Psoas muscle (tissue), 8 donors: ENCODE results near the gene KCNQ5. TPM values are rescaled to one million over a fixed set of nuclear protein-coding genes. Genes with fewer than 3 reads are reported as not detected.
A peak's percentile ranks its signal among the peaks of the same experiment; 100 is the strongest.

Experiments used
- ATAC-seq, 4 donors: fragments of 200-7000 bp; cut with Tn5 transposase; one replicate each; pipeline ENCODE4 v1.9.1; 2020; ENCODE audit warnings: moderate library complexity in 3 of 4, mild to moderate bottlenecking in 2 of 4
- DNase-seq, 2 donors: peaks; one replicate each; pipeline ENCODE4 v3.0.0-alpha.2; 2020
- H3K27ac ChIP-seq: fragments of 200-600 bp; one replicate; pipeline ENCODE4 v1.8.0; 2022
- H3K27me3 ChIP-seq, 3 donors: fragments of 200-600 bp in 1 of 3; one replicate each; pipeline versions ENCODE4 v1.6.1 to v1.8.0; 2013 to 2022; ENCODE audit warnings: low read length in 2 of 3, mild to moderate bottlenecking in 2 of 3, moderate library complexity in 1 of 3; ENCODE audit not compliant: insufficient read depth in 3 of 3
- H3K36me3 ChIP-seq, 2 donors: fragments of 200-600 bp in 1 of 2; one replicate each; pipeline versions ENCODE4 v1.6.1 to v1.8.0; 2013 to 2022; ENCODE audit warnings: low read depth in 1 of 2, mild to moderate bottlenecking in 1 of 2, moderate library complexity in 1 of 2; ENCODE audit not compliant: insufficient read depth in 1 of 2
- H3K4me1 ChIP-seq: fragments of 200-600 bp; one replicate; pipeline ENCODE4 v1.8.0; 2022
- H3K4me3 ChIP-seq: fragments of 200-600 bp; one replicate; pipeline ENCODE4 v1.8.0; 2022; ENCODE audit warnings: mild to moderate bottlenecking
- H3K9me3 ChIP-seq: fragments of 200-600 bp; one replicate; pipeline ENCODE4 v1.8.0; 2022
- CTCF ChIP-seq: fragments of 200-600 bp; IDR thresholded peaks from one replicate; pipeline ENCODE4 v1.8.0; 2022; ENCODE audit warnings: antibody characterized with exemption
- WGBS, 3 donors: extraction: QIAGEN DNeasy Blood & Tissue Kit; methylation state at CpG; one replicate each; pipeline versions ENCODE4 v1.1.6 to v1.1.7; 2013; 5-methylcytosine and 5-hydroxymethylcytosine counted together
- intact Hi-C, 2 donors: fragments of 100-400 bp; cut with DNase I; formaldehyde crosslinking; loops; one replicate each; pipeline versions ENCODE4 v1.11.0 to v1.14.2; 2022
- polyA plus RNA-seq, 3 donors: library from polyadenylated mRNA; stranded (reverse); fragments of 200-250 nt; gene quantifications; one replicate each; pipeline ENCODE4 v1.2.3, GENCODE V29; 2013
- total RNA-seq, 4 donors: library from RNA; stranded (reverse); fragmentation: NEBNext Ultra II Directional in 2 of 4; extraction: Animal tissue kit (Norgen Biotek cat#: 25700) in 2 of 4; gene quantifications; one replicate each; pipeline versions ENCODE4 v1.2.1 to v1.2.4, GENCODE V29; 2021 to 2023
- donor health status: healthy with polysubstance abuse.
- donor health status: DM: no; HTN: no; CAD: no; lungs with moderate emphysema.
- donor health status: Bipolar disorder and iron deficiency.
- donor health status: healthy.
- donor health status: DM: yes; HTN: yes; CAD: no.
- donor health status: DM: no; HTN: no; CAD: no.
- donor health status: DM: no; HTN: no; CAD: no.
- donor health status: DM: yes; HTN: yes; CAD: no.

The KCNQ5 gene
- total and polyA plus RNA-seq, 7 donors: 4.4 to 90.7 (median 25.7) TPM

GRCh38 chr6:72624557-72625160 is 2.8 kb downstream of the KCNQ5 start:
- no peaks in the 10 kb centered on the region for H3K27me3 ChIP-seq
- TF ChIP-seq CTCF: peak; percentile 59
- peak overlapping the region; percentile 86 for H3K4me3 ChIP-seq
- WGBS, 3 donors: 66 to 82% (median 71%) methylated on average over 3 of the region's 3 CpGs
- H3K27ac ChIP-seq: no peak overlapping the region
- ATAC-seq: no peak
- DNase-seq: no peak
- intact Hi-C loops: loop anchor here (5.0 to 10.0 kb wide), 5 partner anchors 120 to 508 kb away; no protein-coding TSS in a partner anchor
- peaks cover 0 to 13% of the 10 kb centered on the region in 2 donors for H3K36me3 ChIP-seq
- H3K4me1 ChIP-seq: peaks cover 23% of the 10 kb centered on the region
- H3K9me3 ChIP-seq: no peaks in the 10 kb centered on the region

GRCh38 chr6:72626126-72626525 is 4.3 kb downstream of the KCNQ5 start:
- Histone ChIP-seq H3K27ac (no peak overlapping the region), H3K27me3 (no peaks in the 10 kb centered on the region), H3K4me3 (peak overlapping the region; percentile 86), H3K36me3 (peaks cover 0 to 16% of the 10 kb centered on the region in 2 donors), H3K4me1 (peaks cover 25% of the 10 kb centered on the region), H3K9me3 (no peaks in the 10 kb centered on the region)
- 82% methylated on average over 2 of the region's 2 CpGs for WGBS, 3 donors
- DNase-seq (no peak), ATAC-seq (no peak)
- intact Hi-C loops: loop anchor here (10.0 kb wide), 2 partner anchors 119 to 319 kb away; no protein-coding TSS in a partner anchor
- no peak for TF ChIP-seq CTCF

GRCh38 chr6:72627539-72627938 is 5.7 kb downstream of the KCNQ5 start:
- intact Hi-C loops: loop anchor here (10.0 kb wide), 2 partner anchors 117 to 317 kb away; no protein-coding TSS in a partner anchor
- no peaks in the 10 kb centered on the region for H3K27me3 ChIP-seq
- no peak for ATAC-seq

GRCh38 chr6:72631480-72631879 is 9.6 kb downstream of the KCNQ5 start:
- no peak for TF ChIP-seq CTCF
- Histone ChIP-seq H3K27me3 (no peaks in the 10 kb centered on the region), H3K4me1 (peaks cover 31% of the 10 kb centered on the region), H3K9me3 (no peaks in the 10 kb centered on the region), H3K36me3 (peaks cover 0 to 13% of the 10 kb centered on the region in 2 donors), H3K4me3 (no peak overlapping the region), H3K27ac (no peak overlapping the region)
- intact Hi-C loops: no loop called here
- ATAC-seq: no peak
- no peak for DNase-seq

More at GRCh38 chr6:72627539-72627938, 5.7 kb downstream of the KCNQ5 start:
- Histone ChIP-seq H3K9me3 (no peaks in the 10 kb centered on the region), H3K27ac (no peak overlapping the region), H3K4me3 (no peak overlapping the region), H3K36me3 (peaks cover 0 to 16% of the 10 kb centered on the region in 2 donors), H3K4me1 (peaks cover 25% of the 10 kb centered on the region)
- no peak for DNase-seq
- no peak for TF ChIP-seq CTCF

- no peak for TF ChIP-seq CTCF
- peaks cover 0 to 1% of the 10 kb centered on the region in 2 donors for H3K36me3 ChIP-seq
- no peak for ATAC-seq
- no peak for DNase-seq
- no peaks in the 10 kb centered on the region for H3K9me3 ChIP-seq
- 81 to 90% (median 89%) methylated on average over 2 of the region's 2 CpGs for WGBS, 3 donors
- no peaks in the 10 kb centered on the region for H3K27me3 ChIP-seq
- intact Hi-C loops: no loop called here
- H3K27ac ChIP-seq: no peak overlapping the region
- no peak overlapping the region for H3K4me3 ChIP-seq
- H3K4me1 ChIP-seq: peaks cover 38% of the 10 kb centered on the region
Observed at GRCh38 chr6:72635636-72636035, 13.8 kb downstream of the KCNQ5 start.
